ENCODE data around the gene FAM236D.
"Not testable (repeated sequence)": the region's sequence is repeated elsewhere in the genome, so short reads cannot be mapped to it uniquely, and the experiment has no call there.

Gene FAM236D

DNA sequence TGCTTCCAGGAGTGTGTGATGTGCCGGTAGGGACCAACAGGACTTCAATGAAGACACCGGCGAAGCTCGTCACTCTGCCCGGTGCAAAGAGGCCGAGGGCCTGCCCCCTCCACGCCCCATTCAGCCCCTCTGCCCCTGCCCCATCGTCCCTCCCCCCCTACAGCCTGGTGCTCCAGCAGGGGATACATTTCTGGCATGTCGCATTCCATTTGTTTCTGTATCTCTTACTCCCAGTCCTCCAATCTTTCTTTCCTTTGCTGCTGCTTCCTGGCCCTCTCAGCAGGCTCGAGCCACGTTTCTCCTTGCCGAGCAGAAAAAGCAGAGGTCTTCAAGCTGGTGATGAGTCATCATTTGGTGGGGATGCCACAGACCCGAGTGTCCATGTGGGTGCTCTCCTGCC, at the start of gene FAM236D:
FAM236D (minus strand) TSS at position 101 of the 400 bp plus-strand sequence; CDS start at position 1, 100 bp downstream.
- not testable (repeated sequence) for H3K9me3 Mint-ChIP-seq, H3K36me3 Mint-ChIP-seq, H3K4me1 Mint-ChIP-seq, H3K27me3 Mint-ChIP-seq, H3K4me3 Mint-ChIP-seq, H3K27ac Mint-ChIP-seq

DNA sequence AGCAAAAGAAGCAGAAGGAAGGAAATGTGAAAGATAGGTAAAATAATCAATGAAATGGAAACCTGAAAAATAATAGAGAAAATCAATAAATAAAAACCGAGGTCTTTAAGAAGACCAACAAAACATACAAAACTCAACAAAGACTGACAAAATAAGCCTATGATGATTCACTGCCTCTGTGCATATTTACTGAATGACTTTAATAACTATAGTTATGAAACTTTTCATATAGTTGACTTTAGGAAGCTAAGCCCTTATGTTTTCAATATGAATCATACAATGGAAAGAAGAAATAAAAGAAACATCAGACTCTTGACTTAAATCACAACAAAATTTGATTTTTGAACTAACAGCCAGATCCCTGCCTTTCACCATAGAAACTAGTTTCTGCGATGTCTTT, 29.5 kb upstream of the FAM236D start:
- H3K9me3 Mint-ChIP-seq, H3K27ac Mint-ChIP-seq, H3K36me3 Mint-ChIP-seq, H3K4me1 Mint-ChIP-seq, H3K4me3 Mint-ChIP-seq, H3K27me3 Mint-ChIP-seq: not testable (repeated sequence)

DNA sequence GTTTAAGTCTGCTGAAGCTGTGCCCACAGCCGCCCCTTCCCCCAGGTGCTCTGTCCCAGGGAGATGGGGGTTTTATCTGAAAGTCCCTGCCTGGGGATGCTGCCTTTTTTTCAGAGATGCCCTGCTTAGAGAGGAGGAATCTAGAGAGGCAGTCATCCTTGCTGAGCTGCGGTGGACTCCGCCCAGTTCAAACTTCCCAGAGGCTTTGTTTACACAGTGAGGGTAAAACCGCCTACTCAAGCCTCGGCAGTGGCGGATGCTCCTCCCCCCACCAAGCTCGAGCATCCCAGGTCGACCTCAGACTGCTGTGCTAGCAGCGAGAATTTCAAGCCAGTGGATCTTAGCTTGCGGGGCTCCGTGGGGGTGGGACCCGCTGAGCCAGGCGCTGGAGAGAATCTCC, 22.7 kb upstream of the FAM236D start:
- not testable (repeated sequence) for H3K9me3 Mint-ChIP-seq, H3K36me3 Mint-ChIP-seq, H3K4me3 Mint-ChIP-seq, H3K27ac Mint-ChIP-seq, H3K27me3 Mint-ChIP-seq, H3K4me1 Mint-ChIP-seq

DNA sequence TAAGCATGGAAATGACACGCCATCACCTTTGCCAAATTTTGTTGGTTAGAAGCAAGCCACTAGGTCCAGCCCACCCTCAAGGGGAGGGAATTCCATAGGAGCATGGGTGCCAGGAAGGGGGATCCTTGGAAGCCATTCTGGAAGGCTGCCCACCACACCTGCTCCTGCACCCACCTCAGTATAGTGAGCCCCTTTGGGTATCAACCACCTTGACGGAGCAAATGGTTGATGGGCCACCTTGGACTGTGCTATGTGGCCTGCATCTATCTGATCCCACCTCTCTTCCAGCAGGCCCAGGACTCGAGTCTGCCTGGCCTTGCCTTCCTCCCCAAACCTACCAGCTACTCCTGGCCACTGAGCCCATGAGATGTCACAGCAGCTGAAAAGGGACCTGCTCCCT, 17.6 kb downstream of the FAM236D start:
- not testable (repeated sequence) for H3K4me1 Mint-ChIP-seq, H3K27me3 Mint-ChIP-seq

DNA sequence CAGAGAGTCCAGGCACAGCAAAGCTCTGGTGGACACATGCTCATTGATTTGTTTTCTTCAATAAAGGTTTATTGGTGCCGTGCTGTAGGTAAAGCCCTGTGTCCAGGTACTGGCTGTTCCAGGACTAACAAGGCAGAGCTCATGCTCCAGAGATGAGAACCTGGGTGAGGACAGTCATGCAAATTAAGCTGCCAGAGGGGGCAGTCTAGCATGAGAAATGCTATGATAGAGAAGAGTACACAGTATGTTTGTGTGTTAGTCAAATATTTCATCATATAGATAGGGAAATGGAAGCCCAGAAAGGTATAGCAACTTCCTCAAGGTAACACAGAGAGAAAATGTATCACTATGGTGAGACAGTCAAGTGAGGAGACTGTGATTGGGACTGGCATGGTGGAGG, 19.9 kb downstream of the FAM236D start:
- H3K4me3 Mint-ChIP-seq, H3K4me1 Mint-ChIP-seq, H3K27me3 Mint-ChIP-seq, H3K36me3 Mint-ChIP-seq, H3K9me3 Mint-ChIP-seq, H3K27ac Mint-ChIP-seq: not testable (repeated sequence)

More for the DNA sequence above, 17.6 kb downstream of the FAM236D start:
- not testable (repeated sequence) for H3K9me3 Mint-ChIP-seq, H3K27ac Mint-ChIP-seq, H3K4me3 Mint-ChIP-seq, H3K36me3 Mint-ChIP-seq

DNA sequence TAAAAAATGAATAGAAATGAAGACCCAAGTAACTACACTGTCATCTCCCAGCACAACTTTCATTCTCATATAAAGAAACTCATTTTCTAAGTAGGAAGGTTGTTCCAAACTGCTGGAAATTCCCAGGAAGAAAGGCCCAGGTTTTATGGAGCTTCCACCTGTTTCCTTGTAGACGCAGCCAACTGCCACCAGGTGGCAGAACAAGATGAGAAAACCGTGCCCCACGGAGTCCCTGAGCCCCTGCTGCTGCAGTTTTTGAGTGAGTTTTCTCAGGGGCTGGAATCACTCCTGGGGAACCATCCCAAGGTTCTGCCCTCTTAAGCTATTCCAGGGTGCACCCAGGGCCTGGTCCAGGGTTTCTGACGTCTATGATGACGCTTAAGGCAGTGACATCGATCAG, 24.0 kb downstream of the FAM236D start:
- H3K9me3 Mint-ChIP-seq, H3K27me3 Mint-ChIP-seq, H3K4me3 Mint-ChIP-seq, H3K27ac Mint-ChIP-seq, H3K36me3 Mint-ChIP-seq, H3K4me1 Mint-ChIP-seq: not testable (repeated sequence)

DNA sequence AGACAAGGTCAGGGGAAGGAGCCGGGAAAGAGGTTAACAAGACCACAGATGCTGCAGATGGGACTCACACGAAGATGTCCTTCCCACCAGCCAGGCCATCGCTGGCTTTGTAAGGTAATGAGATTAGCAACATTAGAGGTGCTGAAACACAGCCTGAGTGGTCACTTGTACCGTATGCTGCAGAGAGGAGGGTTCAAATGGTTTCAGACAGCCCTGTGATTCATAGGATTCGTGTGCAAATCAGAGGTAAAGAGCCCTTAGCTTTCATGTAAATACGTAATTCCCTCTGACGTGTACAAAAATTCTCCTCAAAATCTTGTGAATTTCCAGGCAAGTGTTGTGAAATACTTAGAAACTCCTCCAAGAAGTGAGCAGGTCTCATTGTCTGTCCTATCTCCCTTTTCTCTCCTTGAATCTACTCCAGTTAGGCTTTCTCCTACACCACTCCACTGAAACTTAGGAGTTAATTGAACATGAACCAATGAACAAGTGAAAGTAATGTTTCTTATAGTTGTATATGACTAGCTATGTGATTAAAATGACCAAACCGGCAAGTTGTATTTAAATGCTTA, 24.6 kb downstream of the FAM236D start:
- H3K4me1 Mint-ChIP-seq, H3K9me3 Mint-ChIP-seq, H3K4me3 Mint-ChIP-seq, H3K27ac Mint-ChIP-seq, H3K36me3 Mint-ChIP-seq, H3K27me3 Mint-ChIP-seq: not testable (repeated sequence)

DNA sequence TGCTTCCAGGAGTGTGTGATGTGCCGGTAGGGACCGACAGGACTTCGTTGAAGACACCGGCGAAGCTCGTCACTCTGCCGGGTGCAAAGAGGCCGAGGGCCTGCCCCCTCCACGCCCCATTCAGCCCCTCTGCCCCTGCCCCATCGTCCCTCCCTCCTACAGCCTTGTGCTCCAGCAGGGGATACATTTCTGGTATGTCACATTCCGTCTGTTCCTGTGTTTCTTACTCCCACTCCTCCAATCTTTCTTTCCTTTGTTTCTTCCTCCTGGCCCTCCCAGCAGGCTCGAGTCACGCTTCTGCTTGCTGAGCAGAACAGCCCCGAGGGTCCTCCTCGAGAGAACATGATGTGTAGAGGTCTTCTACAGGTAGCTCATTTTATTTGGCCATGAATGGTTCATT, 25.4 kb downstream of the FAM236D start, which contains the start of gene FAM236B:
FAM236B (minus strand) TSS at position 101 of the 400 bp plus-strand sequence; CDS start at position 1, 100 bp downstream.
- not testable (repeated sequence) for H3K27me3 Mint-ChIP-seq, H3K9me3 Mint-ChIP-seq, H3K36me3 Mint-ChIP-seq, H3K4me1 Mint-ChIP-seq, H3K27ac Mint-ChIP-seq, H3K4me3 Mint-ChIP-seq

DNA sequence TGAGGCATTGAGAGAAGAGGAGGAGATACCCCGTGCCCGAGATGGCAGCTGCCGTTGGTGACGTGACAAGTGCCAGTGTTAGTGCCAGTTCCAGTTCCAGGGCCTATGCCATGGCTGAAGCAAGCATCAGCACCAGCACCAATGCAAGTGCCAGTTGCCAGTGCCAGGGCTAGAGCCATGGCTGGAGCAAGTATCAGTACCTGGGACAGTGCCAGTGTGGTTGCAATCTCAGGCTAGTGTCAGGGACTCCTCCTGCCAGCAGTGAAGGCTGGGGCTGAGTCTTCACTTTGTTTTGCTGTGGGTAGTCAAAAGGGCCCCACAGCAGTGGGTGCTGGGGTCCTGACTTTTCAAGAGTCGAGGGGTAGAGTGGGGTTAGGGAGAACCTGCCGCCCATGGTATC, 29.9 kb downstream of the FAM236D start:
- H3K9me3 Mint-ChIP-seq, H3K4me1 Mint-ChIP-seq: not testable (repeated sequence)

DNA sequence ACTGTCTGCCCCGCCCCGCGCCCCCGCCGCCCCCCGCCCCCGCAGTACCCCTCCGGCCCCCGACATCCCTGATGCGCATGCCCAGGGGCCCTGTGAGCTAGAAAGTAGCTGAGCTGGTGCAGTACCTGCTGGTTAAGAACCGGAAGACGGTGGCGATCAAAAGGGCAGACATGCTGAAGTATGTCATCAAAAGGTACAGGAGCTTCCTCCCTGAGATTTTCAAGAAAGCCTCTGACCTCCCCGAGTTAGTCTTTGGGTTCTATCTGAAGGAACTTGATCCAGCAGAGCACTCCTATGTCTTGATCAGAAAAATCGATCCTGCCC, 30.6 kb downstream of the FAM236D start:
- not testable (repeated sequence) for H3K36me3 Mint-ChIP-seq, H3K4me3 Mint-ChIP-seq, H3K27me3 Mint-ChIP-seq, H3K27ac Mint-ChIP-seq, H3K9me3 Mint-ChIP-seq, H3K4me1 Mint-ChIP-seq

More for the DNA sequence above, 29.9 kb downstream of the FAM236D start:
- not testable (repeated sequence) for H3K4me3 Mint-ChIP-seq, H3K27me3 Mint-ChIP-seq, H3K36me3 Mint-ChIP-seq, H3K27ac Mint-ChIP-seq

DNA sequence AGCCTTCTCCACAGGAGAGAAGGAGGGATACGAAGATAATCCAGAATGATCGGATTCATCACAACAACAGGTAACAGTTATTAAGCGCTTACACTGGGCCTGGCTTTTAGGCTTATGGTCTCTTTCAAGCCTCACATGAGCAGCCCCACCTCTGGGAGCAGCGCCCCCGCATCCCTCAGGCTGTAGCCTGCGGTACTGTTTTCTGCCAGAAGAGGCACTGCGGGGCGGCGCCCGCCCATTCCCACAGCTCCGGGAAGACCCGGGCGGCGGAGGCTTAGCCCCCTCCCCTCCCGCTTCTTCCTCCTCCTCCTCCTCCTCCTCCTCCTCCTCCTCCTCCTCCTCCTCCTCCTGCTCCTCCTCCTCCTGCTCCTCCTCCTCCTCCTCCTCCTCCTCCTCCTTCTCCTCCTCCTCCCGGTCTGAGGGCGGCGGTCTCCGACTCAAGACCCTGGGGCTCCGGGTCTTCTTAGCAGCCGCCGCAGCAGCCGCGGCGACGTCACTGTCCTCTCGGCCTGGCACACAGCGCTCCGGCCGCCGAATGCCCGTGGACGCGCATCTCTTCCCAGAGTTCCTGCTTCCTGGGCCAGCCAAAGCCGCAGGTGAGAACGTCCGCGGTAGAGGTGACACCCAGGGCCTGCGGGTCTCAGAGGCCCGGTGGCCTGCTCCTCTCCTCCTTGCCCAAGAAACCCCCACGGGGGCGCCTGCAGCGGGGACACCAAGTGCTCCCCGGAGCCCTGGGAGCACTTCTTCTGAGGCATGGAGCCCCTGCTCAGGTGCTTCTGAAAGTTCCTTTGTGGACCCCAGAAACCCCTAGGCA, 31.1 kb downstream of the FAM236D start, which contains the start of gene DMRTC1B:
DMRTC1B (plus strand) TSS at position 238 of the 814 bp plus-strand sequence. CDS start 68,246 bp downstream, outside the sequence.
- not testable (repeated sequence) for H3K27me3 Mint-ChIP-seq, H3K27ac Mint-ChIP-seq, H3K36me3 Mint-ChIP-seq, H3K4me1 Mint-ChIP-seq, H3K4me3 Mint-ChIP-seq, H3K9me3 Mint-ChIP-seq

DNA sequence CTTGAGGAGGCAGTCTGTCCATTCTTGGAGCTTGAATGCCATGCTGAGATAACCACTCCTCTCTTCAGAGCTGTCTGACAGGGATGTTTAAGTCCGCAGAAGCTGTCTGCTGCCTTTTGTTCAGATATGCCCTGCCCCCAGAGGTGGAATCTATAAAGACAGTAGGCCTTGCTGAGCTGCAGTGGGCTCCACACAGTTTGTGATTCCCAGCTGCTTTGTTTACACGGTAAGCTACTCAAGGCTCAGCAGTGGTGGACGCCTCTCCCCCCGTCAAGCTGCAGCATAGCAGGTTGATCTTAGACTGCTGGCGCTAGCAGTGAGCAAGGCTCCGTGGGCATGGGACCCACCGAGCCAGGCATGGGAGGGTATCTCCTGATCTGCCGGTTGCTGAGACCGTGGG, 47.6 kb downstream of the FAM236D start:
- not testable (repeated sequence) for H3K4me3 Mint-ChIP-seq, H3K4me1 Mint-ChIP-seq, H3K27ac Mint-ChIP-seq, H3K27me3 Mint-ChIP-seq, H3K36me3 Mint-ChIP-seq, H3K9me3 Mint-ChIP-seq

Measured in activated naive CD4-positive, alpha-beta T cell treated with anti-CD3 and anti-CD28 coated beads, Interleukin-2, amount 50 U/mL, for 24 hours (primary cell).